Mucosa of gallbladder (tissue), 1 donor: ENCODE data around the gene ZMAT3. TPM values are rescaled to one million over a fixed set of nuclear protein-coding genes. Genes with fewer than 3 reads are reported as not detected.
A peak's percentile ranks its signal among the peaks of the same experiment; 100 is the strongest.
"Not testable (repeated sequence)": the region's sequence is repeated elsewhere in the genome, so short reads cannot be mapped to it uniquely, and the experiment has no call there.

Experiments used
- DNase-seq: peaks from one replicate; pipeline ENCODE4 v3.0.0-alpha.2; 2020; ENCODE audit warnings: low spot score
- total RNA-seq: library from RNA; stranded (reverse); gene quantifications from one replicate; pipeline ENCODE4 v1.2.1, GENCODE V29; 2021
- donor health status: DM: no; HTN: no; CAD: no.

ZMAT3 gene, protein sequence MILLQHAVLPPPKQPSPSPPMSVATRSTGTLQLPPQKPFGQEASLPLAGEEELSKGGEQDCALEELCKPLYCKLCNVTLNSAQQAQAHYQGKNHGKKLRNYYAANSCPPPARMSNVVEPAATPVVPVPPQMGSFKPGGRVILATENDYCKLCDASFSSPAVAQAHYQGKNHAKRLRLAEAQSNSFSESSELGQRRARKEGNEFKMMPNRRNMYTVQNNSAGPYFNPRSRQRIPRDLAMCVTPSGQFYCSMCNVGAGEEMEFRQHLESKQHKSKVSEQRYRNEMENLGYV
- total RNA-seq = 21.8 TPM

DNA sequence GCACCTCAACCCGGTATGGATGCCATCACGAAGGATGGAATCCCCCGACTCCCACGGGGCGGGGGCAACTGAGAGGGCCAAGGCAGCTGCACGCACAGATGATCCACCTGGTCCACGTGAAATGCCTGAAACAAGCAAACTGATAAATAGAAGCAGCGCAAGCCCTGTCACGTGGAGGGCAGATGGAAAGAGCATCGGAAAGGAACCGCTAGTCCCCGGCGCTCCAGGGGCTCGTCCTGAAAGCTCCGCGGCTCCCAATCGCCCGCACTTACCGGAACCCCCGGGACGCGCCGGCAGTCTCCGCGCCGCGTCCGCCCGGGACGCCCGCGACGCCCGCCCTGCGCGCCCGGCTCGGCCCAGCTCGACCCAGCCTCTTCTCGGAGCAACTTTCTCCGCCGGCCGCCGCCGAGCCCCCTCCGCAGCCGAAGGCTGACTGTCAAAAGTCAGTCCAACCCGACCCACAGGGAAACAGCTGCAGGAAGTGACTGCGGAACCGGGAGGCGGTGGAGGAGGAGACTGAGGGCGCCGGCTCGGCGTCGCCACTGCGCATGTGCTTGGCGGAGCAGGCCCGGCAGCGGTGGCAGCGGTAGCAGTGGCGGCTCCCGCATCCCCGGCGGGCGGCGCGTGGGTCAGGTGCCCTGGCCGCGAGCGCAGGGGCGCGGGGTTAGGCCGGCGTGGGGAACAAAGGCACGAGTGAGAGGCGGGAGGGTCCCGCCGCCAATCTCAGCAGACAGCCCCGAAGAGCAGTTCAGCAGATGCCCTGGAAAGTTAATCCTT is at the start of gene ZMAT3:
ZMAT3 (minus strand) TSS at position 487 of the 777 bp plus-strand sequence. CDS start 4,057 bp downstream, outside the sequence.
- DNase-seq = peak; percentile 87

DNA sequence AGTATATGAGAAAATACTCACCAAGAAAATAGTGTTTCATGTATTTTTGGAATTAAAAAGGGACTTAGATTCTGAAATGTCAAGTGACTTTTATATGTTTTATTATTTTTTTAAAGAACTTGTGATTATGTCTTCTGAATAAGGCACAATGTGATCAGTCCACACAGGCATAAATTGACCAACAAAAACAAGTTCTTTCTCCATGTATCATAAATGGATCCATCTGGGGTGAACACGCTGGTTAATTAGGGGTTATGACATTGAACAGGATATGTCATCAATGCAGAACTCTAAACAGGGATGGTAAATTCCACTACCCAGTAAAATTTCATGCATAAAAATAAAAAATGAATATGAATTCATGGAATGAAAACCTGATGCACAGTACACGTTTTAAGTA is 45.2 kb upstream of the ZMAT3 start:
- DNase-seq = no peak

DNA sequence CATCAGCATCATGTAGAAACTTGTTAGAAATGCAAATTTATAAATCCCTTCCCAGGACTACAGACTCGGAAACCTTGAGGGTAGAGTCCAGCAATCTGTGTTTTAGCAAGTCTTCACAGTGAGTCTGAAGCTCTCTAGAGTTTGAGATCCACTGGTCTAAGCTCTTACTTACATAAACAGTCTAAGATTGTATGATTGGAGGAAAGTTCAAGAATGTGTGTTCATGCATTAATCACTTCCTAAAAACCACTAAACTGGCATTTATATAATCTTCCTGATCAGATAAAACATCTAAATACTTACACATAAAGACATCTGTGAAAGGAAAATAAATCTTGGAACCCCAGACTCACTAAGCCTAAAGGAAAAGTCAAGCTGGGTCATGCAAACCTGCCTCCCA is 43.8 kb upstream of the ZMAT3 start:
- DNase-seq = not testable (repeated sequence)

DNA sequence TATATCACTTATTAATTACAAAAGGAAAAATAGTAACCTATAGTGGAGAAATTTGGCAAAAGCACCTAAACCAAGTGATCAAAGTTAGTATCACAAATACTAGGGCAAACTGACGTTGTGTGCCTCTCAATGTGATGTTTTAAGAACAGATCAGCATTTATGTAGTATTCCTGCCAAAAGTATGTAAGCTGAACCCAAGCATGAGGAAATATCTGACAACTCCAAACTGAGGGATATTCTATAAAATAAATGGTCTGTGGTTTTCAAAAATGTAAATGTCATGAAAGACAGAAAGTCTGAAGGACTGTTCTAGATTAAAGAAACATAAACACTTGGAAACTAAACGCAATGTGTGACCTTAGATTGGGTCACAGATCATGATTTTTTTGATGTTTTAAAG is 42.3 kb upstream of the ZMAT3 start:
- no peak for DNase-seq

DNA sequence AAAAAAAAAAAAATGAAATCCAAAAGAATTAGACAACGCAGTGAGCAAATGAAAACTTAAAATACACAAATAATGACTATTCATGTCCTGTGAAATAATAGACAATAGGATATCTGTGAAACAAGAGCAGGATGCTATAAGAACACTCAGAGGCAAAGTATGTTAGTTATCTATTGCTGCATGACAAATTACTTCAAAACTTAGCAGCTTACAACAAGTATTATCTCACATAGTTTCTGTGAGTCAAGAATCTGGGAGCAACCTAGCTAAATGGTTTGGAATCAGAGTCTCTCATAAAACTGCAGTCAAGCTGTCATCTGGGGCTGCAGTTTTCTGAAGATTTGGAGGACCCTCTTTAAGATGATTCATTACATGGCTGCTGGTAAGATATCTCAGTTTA is 36.5 kb upstream of the ZMAT3 start:
- DNase-seq = no peak

DNA sequence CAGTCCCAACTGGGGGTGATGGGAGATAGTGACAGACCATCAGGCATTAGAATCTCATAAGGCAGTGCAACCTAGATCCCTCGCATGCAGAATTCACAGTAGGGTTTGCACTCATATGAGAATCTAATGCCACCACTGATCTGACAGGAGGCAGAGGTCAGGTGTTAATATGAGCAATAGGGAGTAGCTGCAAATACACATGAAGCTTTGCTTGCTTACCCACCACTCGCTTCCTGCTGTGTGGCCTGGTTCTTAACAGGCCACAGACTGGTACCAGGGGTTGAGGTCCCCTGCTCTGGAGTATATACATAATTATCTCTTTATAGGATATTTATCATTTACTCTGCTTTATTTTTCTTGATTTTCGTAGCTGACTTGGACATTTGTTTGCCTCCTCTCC is 36.0 kb upstream of the ZMAT3 start:
- no peak for DNase-seq

DNA sequence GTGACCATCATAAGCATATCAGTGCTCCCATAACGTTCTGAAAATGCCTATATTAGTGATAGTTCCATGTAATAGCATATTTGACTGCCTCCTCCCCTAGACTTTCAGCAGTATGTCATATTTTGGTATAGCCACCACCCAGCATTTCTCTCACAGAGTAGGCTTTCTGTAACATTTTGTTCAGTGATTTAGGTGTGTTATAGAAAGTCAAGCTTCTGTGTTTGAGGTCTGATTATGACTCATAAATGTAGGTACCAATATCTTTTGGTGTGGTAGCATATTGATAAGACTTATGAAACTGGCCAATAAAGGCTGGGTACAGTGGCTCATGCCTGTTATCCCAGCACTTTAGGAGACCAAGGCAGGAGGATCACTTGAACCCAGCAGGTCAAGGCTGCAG is 34.3 kb upstream of the ZMAT3 start:
- no peak for DNase-seq

DNA sequence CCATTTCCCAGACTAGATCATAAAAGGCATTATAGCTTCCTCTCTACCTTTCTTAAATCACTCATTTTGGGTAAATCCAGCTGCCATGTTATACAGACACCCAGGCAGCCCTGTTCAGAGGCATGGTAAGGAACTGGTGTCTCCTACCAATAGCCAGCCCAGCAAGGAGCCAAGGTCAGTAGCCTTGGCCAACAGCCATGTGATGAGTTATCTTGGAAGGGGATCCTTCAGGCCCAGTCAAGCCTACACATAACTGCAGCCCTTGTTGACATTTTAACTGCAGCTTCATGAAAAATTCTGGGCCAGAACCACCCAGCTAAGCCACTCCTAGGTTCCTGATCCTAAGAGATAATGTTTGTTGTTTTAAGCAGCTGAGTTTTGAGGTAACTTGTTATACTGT is 29.0 kb upstream of the ZMAT3 start:
- no peak for DNase-seq

DNA sequence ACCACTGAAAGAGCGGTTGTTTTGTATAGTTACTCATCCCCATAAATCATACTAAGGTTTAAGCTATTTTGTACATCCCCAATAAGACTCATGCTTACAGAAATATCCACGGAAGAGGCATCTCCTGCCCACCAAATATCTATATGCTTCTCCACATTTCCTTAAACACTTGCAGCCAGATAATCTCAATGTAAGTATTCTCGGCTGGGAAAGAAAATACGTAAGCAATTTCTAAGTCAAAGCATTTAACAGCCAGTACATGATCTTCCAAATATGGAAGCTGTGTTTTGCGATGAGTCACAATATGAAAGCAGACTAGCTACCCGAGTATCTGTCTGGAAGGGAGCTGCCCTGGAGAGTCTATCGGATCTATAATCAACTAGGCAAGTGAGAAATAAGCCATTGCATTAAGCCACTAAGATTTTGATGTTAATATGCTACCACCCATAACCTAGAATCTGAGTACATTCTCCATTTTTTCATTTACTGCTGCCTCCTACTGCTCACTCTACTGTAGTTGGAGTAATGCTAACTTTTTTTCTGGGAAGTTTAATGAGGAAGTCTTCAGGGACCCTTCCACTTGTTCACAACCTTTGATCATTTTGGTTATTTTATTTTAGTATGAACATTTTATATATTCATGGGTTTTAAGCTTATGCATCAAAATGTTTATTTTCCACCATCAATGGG is 26.9 kb upstream of the ZMAT3 start:
- no peak for DNase-seq

DNA sequence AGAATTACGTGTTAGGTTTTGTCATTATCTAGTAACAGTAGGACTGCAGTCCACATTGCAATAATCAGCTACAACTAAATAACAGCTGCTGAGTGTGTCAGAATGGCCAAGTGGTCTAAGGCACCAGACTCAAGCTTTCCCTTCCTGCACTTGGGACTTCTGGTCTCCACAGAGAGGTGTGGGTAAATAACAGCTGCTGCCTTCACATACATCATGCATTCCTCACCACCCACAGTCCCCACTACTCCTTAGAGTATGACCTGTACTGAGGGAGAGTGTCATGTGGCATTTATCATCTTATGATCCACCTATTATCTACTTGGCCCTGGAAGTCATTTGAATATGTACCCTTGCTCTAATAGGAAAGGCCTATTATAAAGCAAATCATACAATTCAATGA is 22.2 kb upstream of the ZMAT3 start:
- DNase-seq = no peak

DNA sequence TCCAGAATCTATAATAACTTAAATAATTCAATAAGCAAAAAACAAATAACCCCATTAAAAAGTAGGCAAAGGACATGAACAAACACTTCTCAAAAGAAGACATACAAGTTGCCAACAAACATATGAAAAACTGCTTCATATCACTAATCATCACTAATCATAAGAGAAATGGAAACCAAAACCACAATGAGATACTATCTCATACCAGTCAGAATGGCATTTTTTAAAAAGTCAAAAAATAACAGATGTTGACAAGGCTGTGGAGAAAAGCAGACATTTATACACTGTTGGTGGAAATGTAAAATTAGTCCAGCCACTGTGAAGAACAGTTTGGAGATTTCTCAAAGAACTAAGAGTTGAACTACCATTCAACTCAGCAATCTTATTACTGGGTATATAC is 19.5 kb upstream of the ZMAT3 start:
- no peak for DNase-seq

DNA sequence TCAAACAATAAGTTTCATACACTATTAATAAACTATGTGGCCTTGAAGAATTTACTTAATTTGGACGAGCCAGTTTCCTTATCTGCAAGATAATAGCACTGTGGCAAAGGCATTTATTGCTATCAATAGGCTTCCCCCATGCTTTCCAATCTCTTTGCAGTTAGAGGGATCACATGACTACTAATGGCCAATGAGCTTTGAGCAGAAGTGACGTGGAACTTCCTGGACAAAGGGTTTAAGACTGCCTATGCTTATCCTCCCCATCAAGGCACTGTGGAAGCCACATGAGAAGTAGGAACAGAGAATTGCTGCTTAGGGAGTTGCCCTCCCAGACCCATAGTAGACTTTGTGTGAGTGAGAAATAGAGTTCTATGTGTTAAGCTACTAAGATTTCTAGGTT is 16.7 kb upstream of the ZMAT3 start:
- no peak for DNase-seq

DNA sequence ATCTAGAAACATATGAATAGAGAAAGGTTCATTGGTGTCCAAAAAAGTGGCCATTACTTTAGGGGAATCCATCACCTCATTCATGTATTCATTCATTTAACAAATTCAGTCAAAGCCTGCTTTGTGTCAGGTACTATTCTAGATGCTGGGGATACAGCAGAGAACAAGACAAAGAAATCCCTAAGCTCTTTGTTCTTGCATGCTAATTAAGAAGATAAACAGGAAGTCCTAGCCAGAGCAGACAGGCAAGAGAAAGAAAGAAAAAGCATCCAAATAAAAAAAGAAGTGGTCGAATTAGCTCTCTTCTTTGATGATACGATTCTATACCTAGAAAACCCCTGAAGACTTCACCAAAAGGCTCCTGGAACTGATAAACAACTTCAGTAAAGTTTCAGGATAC is 12.4 kb upstream of the ZMAT3 start:
- no peak for DNase-seq

DNA sequence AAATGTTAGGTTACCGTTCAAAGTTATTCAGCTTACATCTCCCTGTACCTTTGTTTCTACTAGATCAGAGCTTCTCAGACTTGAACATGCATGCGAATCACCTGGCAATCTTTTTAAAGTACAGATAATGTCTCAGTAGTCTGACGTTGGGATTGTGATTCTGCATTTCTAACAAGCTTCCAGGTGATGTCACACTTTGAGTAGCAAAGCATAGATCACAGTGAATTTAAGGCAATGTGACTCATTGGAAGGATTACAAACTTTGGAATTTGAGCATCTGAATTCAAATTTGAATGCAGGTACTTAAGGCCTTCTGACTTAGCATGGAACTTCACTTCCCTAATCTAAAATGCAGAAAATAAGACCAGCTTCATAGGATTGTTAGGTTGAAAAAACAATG is 10.8 kb upstream of the ZMAT3 start:
- DNase-seq = no peak

DNA sequence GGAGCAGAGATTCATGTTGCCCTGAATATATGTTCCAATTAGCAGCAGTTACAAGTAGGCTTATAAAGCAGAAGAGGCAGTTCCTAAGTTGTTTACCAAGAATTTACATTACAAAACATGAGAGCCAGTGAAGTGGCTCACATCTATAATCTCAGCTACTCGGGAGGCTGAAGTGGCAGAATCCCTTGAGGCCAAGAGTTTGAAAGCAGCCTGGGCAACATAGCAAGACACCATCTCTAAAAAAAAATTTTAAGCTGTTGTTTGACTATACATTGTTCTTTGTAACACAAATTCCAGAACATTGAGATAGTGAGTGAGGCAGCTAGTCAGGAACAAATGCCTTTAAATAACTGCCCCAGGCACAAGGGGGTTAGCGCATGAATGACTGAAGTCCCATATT is 10.3 kb upstream of the ZMAT3 start:
- no peak for DNase-seq

DNA sequence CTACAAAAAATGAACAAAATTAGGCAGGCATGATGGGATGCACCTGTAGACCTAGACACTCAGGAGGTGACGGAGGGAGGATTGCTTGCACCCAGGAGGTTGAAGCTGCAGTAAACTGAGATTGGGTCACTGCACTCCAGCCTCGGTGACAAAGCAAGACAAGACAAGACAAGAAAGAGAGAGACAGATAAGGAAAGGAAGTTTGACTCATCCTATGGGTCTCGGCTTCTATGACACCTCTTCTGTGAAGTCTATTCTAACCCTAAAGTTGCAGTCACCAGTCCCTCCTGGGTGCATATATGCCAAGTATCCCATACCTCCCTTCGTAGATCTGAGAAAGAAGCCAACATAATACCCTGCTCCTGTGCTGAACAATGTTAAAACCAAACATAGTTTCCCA is 7.9 kb upstream of the ZMAT3 start:
- no peak for DNase-seq

DNA sequence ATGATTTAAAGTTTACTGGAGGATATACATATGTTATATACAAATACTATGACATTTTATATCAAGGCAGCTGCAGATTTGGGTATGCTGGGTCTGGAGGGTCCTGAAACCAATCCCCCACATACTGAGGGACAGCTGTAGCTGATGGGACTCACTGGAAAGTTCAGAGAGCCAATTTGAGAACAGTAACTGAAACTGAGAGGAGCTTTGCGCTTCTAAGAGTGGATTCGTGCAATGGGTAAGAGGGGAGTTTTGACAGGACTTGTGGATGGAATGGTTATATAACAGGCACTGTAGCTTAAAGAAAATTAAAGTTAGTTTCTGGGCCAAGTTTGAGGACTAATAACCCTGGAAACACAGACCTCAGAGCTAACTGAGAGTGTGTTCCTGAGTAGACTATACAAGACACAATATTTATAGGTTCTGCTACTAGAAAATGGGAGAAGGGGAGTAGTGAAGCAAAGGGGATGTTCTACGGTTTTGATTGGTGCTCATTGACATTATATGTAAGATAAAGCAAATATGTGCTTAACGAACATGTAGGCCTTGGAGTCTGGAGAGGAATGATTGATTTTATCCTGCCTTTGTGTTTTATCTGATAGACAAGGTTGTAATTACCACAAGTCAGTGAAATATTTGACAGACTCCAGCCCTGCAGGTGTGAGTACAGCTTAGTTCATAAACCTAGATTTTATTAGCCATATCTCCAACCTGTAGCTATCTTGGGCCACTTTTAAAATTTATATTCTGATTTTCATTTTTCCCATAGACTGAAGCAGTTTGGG is 4.8 kb upstream of the ZMAT3 start:
- DNase-seq = no peak

DNA sequence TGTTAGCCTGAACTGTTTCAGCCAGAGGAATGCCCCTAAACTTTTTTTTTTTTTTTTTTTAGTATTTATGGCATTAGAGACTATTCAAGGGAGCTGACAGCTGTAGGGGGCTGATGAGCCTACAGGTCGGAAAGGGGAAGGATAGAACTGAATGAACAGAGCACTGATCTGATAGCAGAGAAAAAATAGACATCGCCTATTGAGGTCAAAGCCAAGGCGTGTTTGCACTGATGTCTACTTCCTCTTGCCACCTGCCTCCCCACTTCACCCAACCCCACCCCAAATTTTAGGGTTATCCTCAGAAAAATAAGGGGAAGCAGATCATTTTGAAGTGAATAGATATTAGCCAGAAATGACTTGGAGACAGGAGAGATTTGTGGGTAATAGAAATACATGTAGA is 3.0 kb upstream of the ZMAT3 start:
- DNase-seq = no peak

DNA sequence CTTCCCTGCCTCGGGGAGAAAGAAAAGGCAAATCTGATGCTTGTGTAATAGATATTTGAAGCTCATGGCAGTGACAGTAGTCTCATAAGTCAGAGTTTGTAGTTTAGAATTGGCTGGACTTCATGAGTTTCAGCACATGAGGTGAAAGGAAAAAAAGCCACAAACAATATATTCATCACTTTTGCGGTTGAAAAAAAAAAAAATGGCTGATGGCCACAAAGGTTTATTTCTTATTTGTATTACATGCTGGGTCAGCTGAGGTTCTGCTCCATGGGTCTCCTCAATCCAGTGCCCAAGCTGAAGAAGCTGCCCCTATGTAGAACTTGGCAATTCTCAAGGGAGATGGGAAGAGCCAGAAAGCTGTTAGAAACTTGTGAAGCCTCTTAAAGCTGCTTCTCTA is 2.2 kb upstream of the ZMAT3 start:
- DNase-seq = no peak

DNA sequence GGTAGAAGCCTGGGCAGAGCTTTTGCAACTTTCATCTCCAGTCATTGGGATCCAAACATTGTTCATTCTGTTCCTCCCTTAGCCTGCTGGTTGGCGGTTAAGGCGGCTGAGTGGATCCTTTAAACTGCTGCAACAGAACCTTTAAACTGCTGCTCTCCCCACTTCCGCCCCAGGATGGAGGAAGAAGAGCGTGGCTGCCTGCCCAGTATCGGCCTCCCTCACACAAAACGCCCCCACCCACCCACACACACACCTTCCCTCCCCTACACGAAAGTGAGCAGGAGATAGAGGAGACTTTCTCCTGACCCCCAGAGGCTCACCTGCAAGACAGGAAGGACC is 460 bp upstream of the ZMAT3 start:
- DNase-seq = peak; percentile 17

DNA sequence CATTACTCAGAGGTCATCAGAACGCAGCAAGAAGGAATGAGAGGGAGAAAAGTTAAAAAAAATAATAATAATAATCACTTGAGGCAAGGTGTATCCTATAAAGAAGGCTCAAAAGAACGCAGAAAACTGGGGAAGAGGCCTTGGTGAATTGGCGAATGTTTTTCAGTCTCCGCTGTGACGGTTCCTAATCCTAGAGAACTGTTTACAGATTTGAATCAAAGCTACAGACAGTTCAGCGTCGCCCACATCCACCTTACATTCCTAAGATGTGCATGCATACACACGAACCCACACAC is 634 bp downstream of the ZMAT3 start:
- no peak for DNase-seq

DNA sequence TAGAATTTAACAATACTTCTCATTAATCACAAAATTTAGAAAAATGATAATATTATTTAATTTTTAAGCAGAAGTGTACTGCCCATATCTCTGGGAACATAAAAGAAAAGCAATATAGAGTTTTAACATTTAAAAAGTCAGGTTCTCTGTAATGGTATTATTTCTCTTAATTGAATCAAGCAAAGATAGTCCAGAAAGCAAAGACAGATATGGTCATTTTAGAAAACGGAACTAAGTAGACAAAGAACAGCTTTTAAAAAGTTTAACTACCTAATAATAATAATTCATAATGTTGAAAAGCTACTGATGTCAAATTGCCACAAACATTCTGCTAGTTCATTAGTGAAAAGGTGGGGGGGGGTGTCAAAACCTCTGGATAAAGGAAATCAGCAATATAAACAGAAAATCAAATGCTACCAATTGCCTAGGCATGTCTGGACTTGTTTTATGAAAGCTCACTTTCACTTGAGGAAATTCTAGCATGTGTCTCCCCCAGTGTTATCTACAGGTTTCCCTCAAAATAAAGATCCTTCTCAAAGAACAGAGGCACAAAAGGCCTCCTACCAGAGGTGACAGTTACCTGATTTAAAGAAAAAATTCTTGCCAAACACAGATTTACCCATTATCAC is 1.7 kb downstream of the ZMAT3 start:
- DNase-seq = no peak
